HFFc6 (cell line): Measurements from ENCODE around the gene PDGFC. TPM values are rescaled to one million over a fixed set of nuclear protein-coding genes. Genes with fewer than 3 reads are reported as not detected.

ENCODE experiments used
- DNase-seq: peaks from one replicate; pipeline ENCODE4 v3.0.0-alpha.2; 2018
- H3K27ac Mint-ChIP-seq: 2 replicates; pipeline ENCODE4 v1.8.0; 2020; ENCODE audit warnings: mild to moderate bottlenecking, mixed read lengths
- H3K27me3 Mint-ChIP-seq: 2 replicates; pipeline ENCODE4 v1.8.0; 2021; ENCODE audit warnings: mild to moderate bottlenecking, moderate library complexity, mixed read lengths; ENCODE audit not compliant: insufficient read depth
- H3K36me3 Mint-ChIP-seq: 2 replicates; pipeline ENCODE4 v1.8.0; 2021; ENCODE audit warnings: low read depth, mixed read lengths
- H3K4me1 Mint-ChIP-seq: 2 replicates; pipeline ENCODE4 v1.8.0; 2020; ENCODE audit warnings: low read depth, mixed read lengths
- H3K4me3 Mint-ChIP-seq: 2 replicates; pipeline ENCODE4 v1.8.0; 2020; ENCODE audit warnings: mild to moderate bottlenecking, moderate library complexity, mixed read lengths
- H3K9me3 Mint-ChIP-seq: 2 replicates; pipeline ENCODE4 v1.8.0; 2020; ENCODE audit warnings: mild to moderate bottlenecking, mixed read lengths
- total RNA-seq, 6 experiments: library from RNA; stranded (reverse); fragmentation: NEBNext Ultra II Directional; extraction: Animal tissue kit (Norgen Biotek cat#: 25700); gene quantifications; 2 replicates in 1 of 6; 3 replicates in 5 of 6; pipeline ENCODE4 v1.2.3, GENCODE V29; 2021
- TF ChIP-seq, protein P1 (sequence below): fragments of 200-600 bp; sonication (generic); IDR thresholded peaks from 2 replicates; pipeline ENCODE4 v1.5.0; 2021; ENCODE audit warnings: antibody characterized with exemption, mild to moderate bottlenecking

PDGFC gene
- total RNA-seq, 6 experiments from 2014 or later, result 71.5 to 112 (median 76.1) TPM

DNA sequence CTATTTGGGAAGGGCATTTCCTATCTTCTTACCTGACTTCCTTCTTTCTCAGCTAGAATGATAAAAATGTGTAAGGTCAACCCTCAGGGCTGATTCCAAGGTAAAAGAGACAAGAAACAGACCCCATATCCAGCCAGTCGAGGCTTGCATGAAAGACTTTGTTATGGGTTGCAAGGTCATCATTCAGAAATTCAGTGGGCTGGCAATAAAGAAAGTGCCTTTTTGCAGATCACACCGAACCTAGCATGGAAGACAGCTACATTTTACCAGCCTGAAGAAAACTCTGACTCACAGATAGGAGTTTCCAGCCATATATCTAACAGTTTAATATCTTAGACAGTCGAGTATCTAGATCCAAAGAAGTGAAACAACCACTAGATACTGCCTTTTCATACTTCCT, 87.4 kb downstream of the PDGFC start:
- Mint-ChIP-seq H3K4me1 (peaks cover 39% of the 10 kb centered on the region), H3K27ac (peak overlapping the region; percentile 8; the same call in 1 of the 2 replicates), H3K36me3 (peaks cover 48% of the 10 kb centered on the region), H3K9me3 (peaks cover 10% of the 10 kb centered on the region), H3K27me3 (no peaks in the 10 kb centered on the region), H3K4me3 (no peak overlapping the region)
- TF ChIP-seq, protein P1, sequence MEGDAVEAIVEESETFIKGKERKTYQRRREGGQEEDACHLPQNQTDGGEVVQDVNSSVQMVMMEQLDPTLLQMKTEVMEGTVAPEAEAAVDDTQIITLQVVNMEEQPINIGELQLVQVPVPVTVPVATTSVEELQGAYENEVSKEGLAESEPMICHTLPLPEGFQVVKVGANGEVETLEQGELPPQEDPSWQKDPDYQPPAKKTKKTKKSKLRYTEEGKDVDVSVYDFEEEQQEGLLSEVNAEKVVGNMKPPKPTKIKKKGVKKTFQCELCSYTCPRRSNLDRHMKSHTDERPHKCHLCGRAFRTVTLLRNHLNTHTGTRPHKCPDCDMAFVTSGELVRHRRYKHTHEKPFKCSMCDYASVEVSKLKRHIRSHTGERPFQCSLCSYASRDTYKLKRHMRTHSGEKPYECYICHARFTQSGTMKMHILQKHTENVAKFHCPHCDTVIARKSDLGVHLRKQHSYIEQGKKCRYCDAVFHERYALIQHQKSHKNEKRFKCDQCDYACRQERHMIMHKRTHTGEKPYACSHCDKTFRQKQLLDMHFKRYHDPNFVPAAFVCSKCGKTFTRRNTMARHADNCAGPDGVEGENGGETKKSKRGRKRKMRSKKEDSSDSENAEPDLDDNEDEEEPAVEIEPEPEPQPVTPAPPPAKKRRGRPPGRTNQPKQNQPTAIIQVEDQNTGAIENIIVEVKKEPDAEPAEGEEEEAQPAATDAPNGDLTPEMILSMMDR, result no peak
- no peak for DNase-seq

GRCh38 chr4:156875704-156876103, 95.9 kb downstream of the PDGFC start:
- no peak for DNase-seq
- Mint-ChIP-seq H3K27me3 (peaks cover 2% of the 10 kb centered on the region), H3K4me1 (peaks cover 51% of the 10 kb centered on the region), H3K4me3 (no peak overlapping the region), H3K9me3 (peaks cover 4% of the 10 kb centered on the region; the same call in 1 of the 2 replicates), H3K27ac (no peak overlapping the region), H3K36me3 (peaks cover 29% of the 10 kb centered on the region)
- TF ChIP-seq, protein P1, result no peak

- Mint-ChIP-seq H3K4me1 (peaks cover 57% of the 10 kb centered on the region), H3K9me3 (peaks cover 4% of the 10 kb centered on the region; the same call in 1 of the 2 replicates), H3K27ac (no peak overlapping the region), H3K27me3 (peaks cover 3% of the 10 kb centered on the region), H3K4me3 (no peak overlapping the region), H3K36me3 (peaks cover 24% of the 10 kb centered on the region)
- TF ChIP-seq, protein P1, result no peak
- no peak for DNase-seq
These were observed 96.5 kb downstream of the PDGFC start for GRCh38 chr4:156875055-156875454.

DNA sequence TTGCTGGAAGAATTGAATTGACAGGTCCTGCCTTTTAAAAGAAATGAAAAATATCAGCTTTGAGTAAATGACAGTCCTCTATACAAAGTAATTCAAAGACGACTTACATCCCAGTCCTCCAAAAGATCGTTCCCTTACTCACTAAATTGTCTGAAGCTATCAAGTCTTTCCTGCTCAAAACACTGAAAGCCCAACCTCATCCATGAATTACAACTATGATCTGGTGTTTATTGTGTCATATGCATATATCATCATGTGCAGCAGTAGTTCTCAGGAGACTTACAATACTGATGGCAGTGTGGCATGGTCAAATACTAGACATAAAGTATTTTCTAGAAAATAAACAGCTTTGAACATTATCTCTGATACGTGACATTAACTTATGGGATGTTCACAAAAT, 97.8 kb downstream of the PDGFC start:
- H3K4me3 Mint-ChIP-seq, result no peak overlapping the region
- H3K27ac Mint-ChIP-seq, result no peak overlapping the region

GRCh38 chr4:156870861-156871260, 100.7 kb downstream of the PDGFC start:
- TF ChIP-seq, protein P1, result no peak
- no peak for DNase-seq
- Mint-ChIP-seq H3K27ac (0 out of 2 replicates have a peak overlapping the region, but pooled peaks have one; percentile 17), H3K9me3 (peaks cover 6% of the 10 kb centered on the region; the same call in 1 of the 2 replicates), H3K27me3 (peaks cover 1% of the 10 kb centered on the region; the same call in 1 of the 2 replicates), H3K4me3 (no peak overlapping the region), H3K36me3 (peaks cover 19% of the 10 kb centered on the region), H3K4me1 (peaks cover 35% of the 10 kb centered on the region)

More for the DNA sequence above, 97.8 kb downstream of the PDGFC start:
- H3K27me3 Mint-ChIP-seq, result peaks cover 3% of the 10 kb centered on the region
- H3K4me1 Mint-ChIP-seq, result peaks cover 50% of the 10 kb centered on the region
- no peak for DNase-seq
- peaks cover 13% of the 10 kb centered on the region for H3K36me3 Mint-ChIP-seq
- TF ChIP-seq, protein P1, result no peak
- H3K9me3 Mint-ChIP-seq, result no peaks in the 10 kb centered on the region
